MCF 10A (cell line): ENCODE data around the gene MOCS3. TPM values are rescaled to one million over a fixed set of nuclear protein-coding genes. Genes with fewer than 3 reads are reported as not detected.

Experiments used
- BruUV-seq: library from RNA; stranded (reverse); fragments of 400-500 nt; replicated peaks from 2 replicates; lab custom pipeline; 2021; lab: Mats Ljungman, UMichigan
- CTCF ChIA-PET: fragments of 300-600 bp; sonication (Branson Sonifier 250); formaldehyde crosslinking; extraction: SDS; loops from one replicate; lab custom pipeline; 2021; ENCODE audit warnings: antibody characterized with exemption, inconsistent platforms; lab: Yijun Ruan, JAX
- POLR2A ChIA-PET: fragments of 300-600, 350-650 bp; sonication (Branson Sonifier 250); formaldehyde crosslinking; extraction: SDS; loops from one replicate; lab custom pipeline; 2020; ENCODE audit warnings: antibody characterized with exemption, inconsistent platforms; lab: Yijun Ruan, JAX
- DNase-seq: peaks from one replicate; pipeline ENCODE4 v3.0.0-alpha.2; 2018; ENCODE audit not compliant: unreplicated experiment
- H3K27ac Mint-ChIP-seq: one replicate; pipeline ENCODE4 v1.8.0; 2022; ENCODE audit warnings: mild to moderate bottlenecking, low read depth, mixed read lengths; ENCODE audit not compliant: unreplicated experiment
- H3K27me3 Mint-ChIP-seq: one replicate; pipeline ENCODE4 v1.8.0; 2022; ENCODE audit warnings: mixed read lengths; ENCODE audit not compliant: insufficient read depth, unreplicated experiment
- H3K36me3 Mint-ChIP-seq: one replicate; pipeline ENCODE4 v1.8.0; 2022; ENCODE audit warnings: mild to moderate bottlenecking, moderate library complexity, mixed read lengths; ENCODE audit not compliant: insufficient read depth, unreplicated experiment
- H3K4me1 Mint-ChIP-seq: one replicate; pipeline ENCODE4 v1.8.0; 2022; ENCODE audit warnings: mixed read lengths; ENCODE audit not compliant: insufficient read depth, unreplicated experiment
- H3K4me3 Mint-ChIP-seq: one replicate; pipeline ENCODE4 v1.8.0; 2022; ENCODE audit warnings: mild to moderate bottlenecking, moderate library complexity, mixed read lengths; ENCODE audit not compliant: unreplicated experiment
- H3K9me3 Mint-ChIP-seq: one replicate; pipeline ENCODE4 v1.8.0; 2022; ENCODE audit warnings: mixed read lengths; ENCODE audit not compliant: unreplicated experiment
- CTCF ChIP-seq: fragments of 200-600 bp; IDR thresholded peaks from one replicate; pipeline ENCODE4 v1.8.0; 2022; ENCODE audit warnings: antibody characterized with exemption, mild to moderate bottlenecking; ENCODE audit not compliant: unreplicated experiment
- intact Hi-C: fragments of 100-400 bp; cut with micrococcal nuclease; formaldehyde crosslinking; loops from 2 replicates; pipeline ENCODE4 v1.14.1; 2022
- total RNA-seq: library from RNA; stranded (reverse); gene quantifications from 2 replicates; pipeline ENCODE4 v1.2.3, GENCODE V29; 2022

The MOCS3 gene
- total RNA-seq, 1 experiment from 2014 or later, result 6.0 TPM

DNA sequence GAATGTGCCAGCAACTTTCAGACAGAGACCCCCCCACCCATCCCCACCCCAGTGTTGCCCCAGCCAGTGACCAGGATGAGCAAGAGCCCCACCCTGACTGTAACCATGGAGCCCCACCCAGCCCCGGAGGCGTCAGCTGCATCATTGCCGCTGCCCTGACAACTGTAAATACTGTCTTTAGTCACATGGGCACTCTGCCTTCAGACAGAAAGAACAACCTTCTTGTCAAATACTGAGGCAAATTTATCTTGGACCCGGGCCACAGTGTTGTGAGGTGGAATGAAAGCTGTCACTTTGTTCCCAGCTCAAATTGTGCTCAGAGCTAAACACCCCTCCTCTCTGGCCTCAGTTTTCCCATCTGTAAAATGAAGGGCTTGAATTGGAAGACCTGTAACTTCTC lies 23.7 kb downstream of the MOCS3 start:
- POLR2A ChIA-PET, result interaction anchor here (0.5 to 3.8 kb wide), 8 partner anchors 10 to 1003 kb away, joined by 3 to 40 read pairs (median 5); partner anchors contain the start of genes BCAS4, DPM1 and MOCS3
- peaks cover 34% of the 10 kb centered on the region for H3K4me1 Mint-ChIP-seq
- DNase-seq, result peak; percentile 59
- no peak for TF ChIP-seq CTCF
- H3K36me3 Mint-ChIP-seq, result no peaks in the 10 kb centered on the region
- CTCF ChIA-PET, result interaction anchor here (0.6 to 22.3 kb wide), 31 partner anchors 9 to 1168 kb away, joined by 3 to 810 read pairs (median 4); partner anchors contain the start of genes ADNP, BCAS4, DPM1 and MOCS3
- no peak overlapping the region for H3K4me3 Mint-ChIP-seq
- H3K9me3 Mint-ChIP-seq, result no peaks in the 10 kb centered on the region
- H3K27ac Mint-ChIP-seq, result peak overlapping the region; percentile 81
- intact Hi-C loops, result no loop called here
- BruUV-seq, result no TSS peak
- no peaks in the 10 kb centered on the region for H3K27me3 Mint-ChIP-seq

DNA sequence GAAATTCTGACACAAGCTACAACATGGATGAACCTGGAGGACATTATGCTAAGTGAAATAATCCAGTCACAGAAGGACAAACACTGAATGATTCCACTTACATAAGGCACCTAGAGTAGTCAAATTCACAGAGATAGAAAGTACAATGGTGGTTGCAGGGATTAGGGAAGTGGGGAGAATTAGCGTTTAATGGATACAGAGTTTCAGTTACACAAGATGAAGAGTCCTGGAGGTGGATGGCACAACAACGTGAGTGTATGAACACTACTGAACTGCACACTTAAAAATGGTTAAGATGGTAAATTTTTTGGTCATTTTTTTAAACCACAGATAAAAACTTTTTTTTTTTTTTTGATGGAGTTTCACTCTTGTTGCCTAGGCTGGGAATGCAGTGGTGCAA lies 24.7 kb downstream of the MOCS3 start:
- no peaks in the 10 kb centered on the region for H3K27me3 Mint-ChIP-seq
- no peak overlapping the region for H3K27ac Mint-ChIP-seq
- TF ChIP-seq CTCF, result no peak
- H3K9me3 Mint-ChIP-seq, result no peaks in the 10 kb centered on the region
- no TSS peak for BruUV-seq
- POLR2A ChIA-PET, result interaction anchor here (1.0 to 3.8 kb wide), 4 partner anchors 9 to 318 kb away, joined by 3 to 40 read pairs (median 16); partner anchors contain the start of genes DPM1 and MOCS3
- intact Hi-C loops, result no loop called here
- H3K36me3 Mint-ChIP-seq, result no peaks in the 10 kb centered on the region
- DNase-seq, result no peak
- peaks cover 33% of the 10 kb centered on the region for H3K4me1 Mint-ChIP-seq
- H3K4me3 Mint-ChIP-seq, result no peak overlapping the region
- CTCF ChIA-PET, result interaction anchor here (0.6 to 22.3 kb wide), 10 partner anchors 8 to 1100 kb away, joined by 3 to 810 read pairs (median 16); partner anchors contain the start of gene BCAS4

GRCh38 chr20:50987493-50988210 lies 29.0 kb downstream of the MOCS3 start:
- ChIA-PET POLR2A (interaction anchor here (0.6 to 2.9 kb wide), 14 partner anchors 12 to 1633 kb away, joined by 3 to 24 read pairs (median 4); partner anchors contain the start of genes BCAS4, DPM1 and MOCS3), CTCF (interaction anchor here (0.6 to 22.3 kb wide), 97 partner anchors 10 to 1393 kb away, joined by 3 to 810 read pairs (median 4); partner anchors contain the start of gene BCAS4)
- Mint-ChIP-seq H3K27ac (no peak overlapping the region), H3K9me3 (no peaks in the 10 kb centered on the region), H3K4me3 (no peak overlapping the region), H3K36me3 (no peaks in the 10 kb centered on the region), H3K4me1 (peaks cover 12% of the 10 kb centered on the region), H3K27me3 (no peaks in the 10 kb centered on the region)
- DNase-seq, result peak; percentile 90
- BruUV-seq, result no TSS peak
- peak; percentile 94 for TF ChIP-seq CTCF
- intact Hi-C loops, result loop anchor here (1.0 to 5.0 kb wide), 5 partner anchors 319 to 1095 kb away; no protein-coding TSS in a partner anchor

DNA sequence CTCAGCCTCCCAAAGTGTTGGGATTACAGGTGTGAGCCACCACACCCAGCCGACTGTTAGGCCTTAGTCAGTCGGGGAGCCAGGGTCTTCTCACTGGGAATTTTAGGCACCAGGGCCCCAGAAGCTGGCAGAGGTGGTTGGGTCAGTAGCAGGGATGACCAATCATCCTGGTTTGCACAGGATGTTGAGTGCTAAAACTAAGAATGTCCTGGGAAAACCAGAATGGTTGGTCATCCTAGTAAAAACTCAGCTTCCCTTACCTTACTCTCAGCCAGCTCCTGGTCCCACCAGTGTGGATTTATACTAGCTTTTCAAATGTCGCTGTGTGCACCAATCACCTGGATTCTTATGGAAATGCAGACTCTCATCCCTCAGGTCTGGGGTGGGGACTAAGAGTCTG lies 32.5 kb downstream of the MOCS3 start:
- no TSS peak for BruUV-seq
- H3K27me3 Mint-ChIP-seq, result no peaks in the 10 kb centered on the region
- POLR2A ChIA-PET, result interaction anchor here (2.7 to 5.3 kb wide), 3 partner anchors 8 to 316 kb away, joined by 13 to 50 read pairs (median 28); no protein-coding TSS in a partner anchor
- no peak for DNase-seq
- no peak overlapping the region for H3K4me3 Mint-ChIP-seq
- H3K9me3 Mint-ChIP-seq, result no peaks in the 10 kb centered on the region
- TF ChIP-seq CTCF, result no peak
- CTCF ChIA-PET, result interaction anchor here (0.6 to 22.3 kb wide), 13 partner anchors 9 to 1091 kb away, joined by 3 to 810 read pairs (median 5); no protein-coding TSS in a partner anchor
- no peaks in the 10 kb centered on the region for H3K36me3 Mint-ChIP-seq
- peaks cover 13% of the 10 kb centered on the region for H3K4me1 Mint-ChIP-seq
- H3K27ac Mint-ChIP-seq, result no peak overlapping the region
- intact Hi-C loops, result no loop called here
